NCI-H345 (cell line): ENCODE measurements around the gene IL1RAPL2.

Experiments
- DNase-seq: peaks from one replicate; lab custom pipeline; 2025; lab: John Stamatoyannopoulos, UW

Gene IL1RAPL2

GRCh38 chrX:105269386-105269785, 703.4 kb downstream of the IL1RAPL2 start:
- DNase-seq, result no peak

- DNase-seq, result no peak
These were observed 707.3 kb downstream of the IL1RAPL2 start for GRCh38 chrX:105273326-105273725.

- no peak for DNase-seq
These were observed 708.1 kb downstream of the IL1RAPL2 start for GRCh38 chrX:105274091-105274490.

- no peak for DNase-seq
These were observed 711.1 kb downstream of the IL1RAPL2 start for GRCh38 chrX:105277132-105277531.

GRCh38 chrX:105282077-105282476, 716.1 kb downstream of the IL1RAPL2 start:
- no peak for DNase-seq

GRCh38 chrX:105297041-105297440, 731.0 kb downstream of the IL1RAPL2 start:
- no peak for DNase-seq

GRCh38 chrX:105299286-105299685, 733.3 kb downstream of the IL1RAPL2 start:
- no peak for DNase-seq

- DNase-seq, result no peak
These were observed 736.2 kb downstream of the IL1RAPL2 start for GRCh38 chrX:105302246-105302645.

GRCh38 chrX:105307762-105308161, 741.8 kb downstream of the IL1RAPL2 start:
- DNase-seq, result no peak

- DNase-seq, result no peak
These were observed 747.6 kb downstream of the IL1RAPL2 start for GRCh38 chrX:105313596-105313995.

- DNase-seq, result no peak
These were observed 748.5 kb downstream of the IL1RAPL2 start for GRCh38 chrX:105314458-105314857.

GRCh38 chrX:105315248-105315647, 749.2 kb downstream of the IL1RAPL2 start:
- DNase-seq, result no peak

- DNase-seq, result no peak
These were observed 751.1 kb downstream of the IL1RAPL2 start for GRCh38 chrX:105317117-105317516.

GRCh38 chrX:105323928-105324327, 757.9 kb downstream of the IL1RAPL2 start:
- no peak for DNase-seq

GRCh38 chrX:105328773-105329172, 762.8 kb downstream of the IL1RAPL2 start:
- no peak for DNase-seq

- no peak for DNase-seq
These were observed 765.2 kb downstream of the IL1RAPL2 start for GRCh38 chrX:105331244-105331643.

GRCh38 chrX:105347373-105347772, 781.4 kb downstream of the IL1RAPL2 start:
- no peak for DNase-seq

- no peak for DNase-seq
These were observed 783.5 kb downstream of the IL1RAPL2 start for GRCh38 chrX:105349476-105349875.

GRCh38 chrX:105375816-105376215, 809.8 kb downstream of the IL1RAPL2 start:
- DNase-seq, result no peak

GRCh38 chrX:105424729-105425128, 858.7 kb downstream of the IL1RAPL2 start:
- no peak for DNase-seq

- DNase-seq, result no peak
These were observed 885.4 kb downstream of the IL1RAPL2 start for GRCh38 chrX:105451401-105451800.

GRCh38 chrX:105458846-105459245, 892.8 kb downstream of the IL1RAPL2 start:
- no peak for DNase-seq

GRCh38 chrX:105460376-105460775, 894.4 kb downstream of the IL1RAPL2 start:
- no peak for DNase-seq

- DNase-seq, result no peak
These were observed 895.0 kb downstream of the IL1RAPL2 start for GRCh38 chrX:105461016-105461415.

GRCh38 chrX:105462186-105462585, 896.2 kb downstream of the IL1RAPL2 start:
- DNase-seq, result no peak
